ENCODE data around the gene FBXW4. TPM values are rescaled to one million over a fixed set of nuclear protein-coding genes. Genes with fewer than 3 reads are reported as not detected.

The FBXW4 gene
- total RNA-seq, 1 experiment from 2014 or later, result 25.4 TPM

GRCh38 chr10:101672536-101672935 lies 22.4 kb downstream of the FBXW4 start:
- Histone ChIP-seq H3K9me3 (no peaks in the 10 kb centered on the region), H3K36me3 (peaks cover 14% of the 10 kb centered on the region), H3K27me3 (no peaks in the 10 kb centered on the region), H3K4me3 (no peak overlapping the region)
- no peak for DNase-seq

- peaks cover 14% of the 10 kb centered on the region for H3K36me3 ChIP-seq
- no peak overlapping the region for H3K4me3 ChIP-seq
- no peaks in the 10 kb centered on the region for H3K27me3 ChIP-seq
- H3K9me3 ChIP-seq, result no peaks in the 10 kb centered on the region
- DNase-seq, result no peak
Measured at GRCh38 chr10:101671453-101671852, 23.5 kb downstream of the FBXW4 start.

- H3K4me3 ChIP-seq, result no peak overlapping the region
- no peak for DNase-seq
- no peaks in the 10 kb centered on the region for H3K9me3 ChIP-seq
- no peaks in the 10 kb centered on the region for H3K27me3 ChIP-seq
- peaks cover 14% of the 10 kb centered on the region for H3K36me3 ChIP-seq
Measured at GRCh38 chr10:101670635-101671034, 24.3 kb downstream of the FBXW4 start.

GRCh38 chr10:101669181-101669580 lies 25.8 kb downstream of the FBXW4 start:
- H3K27me3 ChIP-seq, result no peaks in the 10 kb centered on the region
- H3K36me3 ChIP-seq, result peaks cover 14% of the 10 kb centered on the region
- H3K4me3 ChIP-seq, result no peak overlapping the region
- no peak for DNase-seq
- H3K9me3 ChIP-seq, result no peaks in the 10 kb centered on the region

GRCh38 chr10:101668566-101668965 lies 26.4 kb downstream of the FBXW4 start:
- H3K27me3 ChIP-seq, result no peaks in the 10 kb centered on the region
- H3K36me3 ChIP-seq, result peaks cover 14% of the 10 kb centered on the region
- DNase-seq, result no peak
- no peak overlapping the region for H3K4me3 ChIP-seq
- no peaks in the 10 kb centered on the region for H3K9me3 ChIP-seq

GRCh38 chr10:101666083-101666482 lies 28.9 kb downstream of the FBXW4 start:
- no peaks in the 10 kb centered on the region for H3K27me3 ChIP-seq
- H3K36me3 ChIP-seq, result peaks cover 9% of the 10 kb centered on the region
- H3K4me3 ChIP-seq, result no peak overlapping the region
- no peaks in the 10 kb centered on the region for H3K9me3 ChIP-seq
- no peak for DNase-seq

GRCh38 chr10:101663097-101663496 lies 31.9 kb downstream of the FBXW4 start:
- H3K27me3 ChIP-seq, result no peaks in the 10 kb centered on the region
- H3K36me3 ChIP-seq, result peaks cover 8% of the 10 kb centered on the region
- H3K9me3 ChIP-seq, result no peaks in the 10 kb centered on the region
- no peak overlapping the region for H3K4me3 ChIP-seq
- no peak for DNase-seq

- H3K9me3 ChIP-seq, result no peaks in the 10 kb centered on the region
- DNase-seq, result no peak
- H3K36me3 ChIP-seq, result peaks cover 12% of the 10 kb centered on the region
- no peak overlapping the region for H3K4me3 ChIP-seq
- H3K27me3 ChIP-seq, result no peaks in the 10 kb centered on the region
Measured at GRCh38 chr10:101660256-101660655, 34.7 kb downstream of the FBXW4 start.

GRCh38 chr10:101658975-101659374 lies 36.0 kb downstream of the FBXW4 start:
- no peaks in the 10 kb centered on the region for H3K9me3 ChIP-seq
- H3K27me3 ChIP-seq, result no peaks in the 10 kb centered on the region
- H3K4me3 ChIP-seq, result no peak overlapping the region
- DNase-seq, result no peak
- H3K36me3 ChIP-seq, result peaks cover 12% of the 10 kb centered on the region

GRCh38 chr10:101656890-101657289 lies 38.1 kb downstream of the FBXW4 start:
- H3K36me3 ChIP-seq, result peaks cover 12% of the 10 kb centered on the region

GRCh38 chr10:101655570-101655969 lies 39.4 kb downstream of the FBXW4 start:
- Histone ChIP-seq H3K36me3 (peaks cover 12% of the 10 kb centered on the region), H3K4me3 (no peak overlapping the region), H3K27me3 (no peaks in the 10 kb centered on the region), H3K9me3 (no peaks in the 10 kb centered on the region)
- DNase-seq, result no peak

More at GRCh38 chr10:101656890-101657289, 38.1 kb downstream of the FBXW4 start:
- Histone ChIP-seq H3K4me3 (no peak overlapping the region), H3K9me3 (no peaks in the 10 kb centered on the region), H3K27me3 (no peaks in the 10 kb centered on the region)
- DNase-seq, result no peak

- no peak overlapping the region for H3K4me3 ChIP-seq
- H3K27me3 ChIP-seq, result no peaks in the 10 kb centered on the region
- peaks cover 6% of the 10 kb centered on the region; the same call in 1 of the 2 replicates for H3K36me3 ChIP-seq
- no peaks in the 10 kb centered on the region for H3K9me3 ChIP-seq
- no peak for DNase-seq
Measured at GRCh38 chr10:101653536-101653935, 41.4 kb downstream of the FBXW4 start.

GRCh38 chr10:101651336-101651735 lies 43.6 kb downstream of the FBXW4 start:
- H3K4me3 ChIP-seq, result no peak overlapping the region
- no peaks in the 10 kb centered on the region for H3K9me3 ChIP-seq
- H3K27me3 ChIP-seq, result no peaks in the 10 kb centered on the region
- DNase-seq, result no peak
- H3K36me3 ChIP-seq, result peaks cover 4% of the 10 kb centered on the region; the same call in 1 of the 2 replicates

- H3K27me3 ChIP-seq, result no peaks in the 10 kb centered on the region
- H3K9me3 ChIP-seq, result no peaks in the 10 kb centered on the region
- peaks cover 3% of the 10 kb centered on the region; the same call in 1 of the 2 replicates for H3K36me3 ChIP-seq
- DNase-seq, result no peak
- H3K4me3 ChIP-seq, result no peak overlapping the region
Measured at GRCh38 chr10:101650863-101651262, 44.1 kb downstream of the FBXW4 start.

GRCh38 chr10:101649525-101650085 lies 45.4 kb downstream of the FBXW4 start:
- no peak overlapping the region for H3K4me3 ChIP-seq

GRCh38 chr10:101647255-101647654 lies 47.7 kb downstream of the FBXW4 start:
- H3K9me3 ChIP-seq, result no peaks in the 10 kb centered on the region
- H3K27me3 ChIP-seq, result no peaks in the 10 kb centered on the region
- no peaks in the 10 kb centered on the region for H3K36me3 ChIP-seq
- DNase-seq, result no peak
- no peak overlapping the region for H3K4me3 ChIP-seq

More at GRCh38 chr10:101649525-101650085, 45.4 kb downstream of the FBXW4 start:
- no peak for DNase-seq
- Histone ChIP-seq H3K27me3 (no peaks in the 10 kb centered on the region), H3K36me3 (no peaks in the 10 kb centered on the region), H3K9me3 (no peaks in the 10 kb centered on the region)

GRCh38 chr10:101646364-101646763 lies 48.6 kb downstream of the FBXW4 start:
- no peak for DNase-seq

GRCh38 chr10:101645659-101646058 lies 49.3 kb downstream of the FBXW4 start:
- no peaks in the 10 kb centered on the region for H3K27me3 ChIP-seq
- no peaks in the 10 kb centered on the region for H3K9me3 ChIP-seq
- H3K36me3 ChIP-seq, result no peaks in the 10 kb centered on the region
- no peak overlapping the region for H3K4me3 ChIP-seq
- no peak for DNase-seq

More at GRCh38 chr10:101646364-101646763, 48.6 kb downstream of the FBXW4 start:
- Histone ChIP-seq H3K9me3 (no peaks in the 10 kb centered on the region), H3K36me3 (no peaks in the 10 kb centered on the region), H3K27me3 (no peaks in the 10 kb centered on the region), H3K4me3 (no peak overlapping the region)

Measured in MG63 (cell line).